Osteocyte (in vitro differentiated cells): ENCODE data around the gene CEP170B. TPM values are rescaled to one million over a fixed set of nuclear protein-coding genes. Genes with fewer than 3 reads are reported as not detected.
"Not testable (repeated sequence)": the region's sequence is repeated elsewhere in the genome, so short reads cannot be mapped to it uniquely, and the experiment has no call there.

Source experiments
- DNase-seq: peaks from one replicate; pipeline ENCODE4 v3.0.0; 2021; ENCODE audit warnings: mixed read lengths; ENCODE audit not compliant: unreplicated experiment; ENCODE audit errors: extremely low spot score
- H3K27ac Mint-ChIP-seq: one replicate; pipeline ENCODE4 v1.8.0; 2021; ENCODE audit warnings: mild to moderate bottlenecking, mixed read lengths; ENCODE audit not compliant: unreplicated experiment
- H3K27me3 Mint-ChIP-seq: one replicate; pipeline ENCODE4 v1.8.0; 2021; ENCODE audit warnings: mixed read lengths; ENCODE audit not compliant: unreplicated experiment
- H3K36me3 Mint-ChIP-seq: one replicate; pipeline ENCODE4 v1.8.0; 2021; ENCODE audit warnings: mixed read lengths; ENCODE audit not compliant: unreplicated experiment
- H3K4me1 Mint-ChIP-seq: one replicate; pipeline ENCODE4 v1.8.0; 2021; ENCODE audit warnings: mixed read lengths; ENCODE audit not compliant: unreplicated experiment
- H3K4me3 Mint-ChIP-seq: one replicate; pipeline ENCODE4 v1.8.0; 2021; ENCODE audit warnings: mild to moderate bottlenecking, moderate library complexity, mixed read lengths; ENCODE audit not compliant: unreplicated experiment
- H3K9me3 Mint-ChIP-seq: one replicate; pipeline ENCODE4 v1.8.0; 2021; ENCODE audit warnings: mixed read lengths; ENCODE audit not compliant: unreplicated experiment
- CTCF ChIP-seq: fragments of 200-600 bp; sonication (generic); IDR thresholded peaks from 2 replicates; pipeline ENCODE4 v1.5.0; 2021; ENCODE audit warnings: antibody characterized with exemption, mild to moderate bottlenecking, moderate library complexity
- total RNA-seq: library from RNA; stranded (reverse); gene quantifications from 2 replicates; pipeline ENCODE4 v1.2.1, GENCODE V29; 2021

CEP170B gene
- total RNA-seq, 1 donor from 2014 or later, result 26.4 TPM

GRCh38 chr14:104856869-104857860, 7.9 kb upstream of the CEP170B start:
- DNase-seq, result no peak
- Mint-ChIP-seq H3K9me3 (no peaks in the 10 kb centered on the region), H3K4me3 (no peak overlapping the region), H3K27ac (no peak overlapping the region), H3K36me3 (no peaks in the 10 kb centered on the region), H3K4me1 (no peaks in the 10 kb centered on the region), H3K27me3 (peaks cover 12% of the 10 kb centered on the region)
- no peak for TF ChIP-seq CTCF

GRCh38 chr14:104857931-104858330, 7.1 kb upstream of the CEP170B start:
- H3K27ac Mint-ChIP-seq, H3K4me1 Mint-ChIP-seq, H3K4me3 Mint-ChIP-seq, H3K9me3 Mint-ChIP-seq, H3K27me3 Mint-ChIP-seq, H3K36me3 Mint-ChIP-seq, DNase-seq: not testable (repeated sequence)

GRCh38 chr14:104858811-104859426, 6.1 kb upstream of the CEP170B start:
- no peaks in the 10 kb centered on the region for H3K4me1 Mint-ChIP-seq
- no peak overlapping the region for H3K4me3 Mint-ChIP-seq
- H3K27me3 Mint-ChIP-seq, result peaks cover 10% of the 10 kb centered on the region
- H3K27ac Mint-ChIP-seq, result no peak overlapping the region
- TF ChIP-seq CTCF, result no peak
- DNase-seq, result no peak
- H3K36me3 Mint-ChIP-seq, result no peaks in the 10 kb centered on the region
- no peaks in the 10 kb centered on the region for H3K9me3 Mint-ChIP-seq

- Mint-ChIP-seq H3K4me3 (no peak overlapping the region), H3K27ac (no peak overlapping the region), H3K4me1 (no peaks in the 10 kb centered on the region), H3K27me3 (peaks cover 12% of the 10 kb centered on the region), H3K36me3 (no peaks in the 10 kb centered on the region), H3K9me3 (no peaks in the 10 kb centered on the region)
- DNase-seq, result no peak
- no peak for TF ChIP-seq CTCF
Measured at GRCh38 chr14:104859900-104860299, 5.2 kb upstream of the CEP170B start.

- Mint-ChIP-seq H3K27me3 (peaks cover 12% of the 10 kb centered on the region), H3K4me3 (no peak overlapping the region), H3K4me1 (no peaks in the 10 kb centered on the region), H3K36me3 (no peaks in the 10 kb centered on the region), H3K9me3 (no peaks in the 10 kb centered on the region), H3K27ac (no peak overlapping the region)
- no peak for TF ChIP-seq CTCF
- DNase-seq, result no peak
Measured at GRCh38 chr14:104860414-104860813, 4.7 kb upstream of the CEP170B start.
